ENCODE measurements around the gene TMTC3.

DNA sequence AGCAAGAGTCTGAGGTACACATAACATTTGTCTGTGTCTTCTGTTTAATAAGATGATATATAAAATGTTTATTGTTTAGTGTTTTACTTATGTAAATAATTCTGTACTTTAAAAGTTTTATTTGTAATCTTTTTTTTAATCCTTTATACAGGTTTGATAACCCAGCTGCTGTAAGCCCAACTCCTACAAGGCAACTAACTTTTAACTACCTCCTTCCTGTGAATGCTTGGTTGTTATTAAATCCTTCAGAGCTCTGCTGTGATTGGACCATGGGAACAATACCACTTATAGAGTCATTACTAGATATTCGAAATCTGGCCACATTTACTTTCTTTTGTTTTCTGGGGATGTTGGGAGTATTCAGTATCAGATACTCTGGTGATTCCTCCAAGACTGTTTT lies 24.1 kb downstream of the TMTC3 start:
- no peak for TF ChIP-seq CTCF (conservative IDR thresholded peaks at IDR 0.05; ENCODE audit: low read depth in 2 of 2)
- no peak for TF ChIP-seq CREB1 (CRISPR knock-in tag; IDR thresholded peaks at IDR 0.05; ENCODE audit: low read depth)
- TF ChIP-seq REST (IDR thresholded peaks at IDR 0.05; ENCODE audit: unreplicated experiment): no peak
- no peak for TF ChIP-seq EZH2phosphoT487 (IDR thresholded peaks at IDR 0.05; ENCODE audit: unreplicated experiment)
- no peak for TF ChIP-seq JUNB (IDR thresholded peaks at IDR 0.05; ENCODE audit: unreplicated experiment)
- TF ChIP-seq POLR2AphosphoS5 (IDR thresholded peaks at IDR 0.05; ENCODE audit: low read depth): no peak
- TF ChIP-seq EZH2 (IDR thresholded peaks at IDR 0.05; ENCODE audit: low read depth, unreplicated experiment): no peak
